NCI-H510A treated with DMSO at 0.1 percent for 48 hours (cell line): ENCODE data around the gene SPDYC.
A peak's percentile ranks its signal among the peaks of the same experiment; 100 is the strongest.

Experiments used
- DNase-seq: peaks from one replicate; lab custom pipeline; 2025; lab: John Stamatoyannopoulos, UW

SPDYC gene

DNA sequence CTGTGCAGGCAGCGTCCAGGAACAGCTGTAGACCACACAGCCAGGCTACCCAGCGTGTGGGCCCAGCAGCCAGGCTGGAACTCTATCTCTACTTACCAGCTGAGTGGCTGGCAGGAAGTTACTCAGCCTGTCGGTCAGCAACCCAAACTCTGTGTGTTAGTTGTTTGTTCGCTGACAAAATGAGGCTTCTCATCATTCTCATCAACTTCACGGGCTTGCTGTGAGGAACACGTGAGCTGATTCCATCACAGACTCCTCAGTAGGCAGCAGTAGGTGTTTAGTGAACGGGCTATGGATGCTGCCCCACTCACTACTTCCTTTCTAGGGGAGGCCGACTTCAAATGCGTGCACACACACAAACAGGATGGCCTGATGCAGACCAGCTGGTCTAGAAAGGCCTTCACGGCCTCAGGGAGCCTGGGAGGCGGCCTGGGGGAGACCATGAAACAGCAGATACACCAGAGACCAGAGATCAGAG lies 830 bp upstream of the SPDYC start:
- no peak for DNase-seq

DNA sequence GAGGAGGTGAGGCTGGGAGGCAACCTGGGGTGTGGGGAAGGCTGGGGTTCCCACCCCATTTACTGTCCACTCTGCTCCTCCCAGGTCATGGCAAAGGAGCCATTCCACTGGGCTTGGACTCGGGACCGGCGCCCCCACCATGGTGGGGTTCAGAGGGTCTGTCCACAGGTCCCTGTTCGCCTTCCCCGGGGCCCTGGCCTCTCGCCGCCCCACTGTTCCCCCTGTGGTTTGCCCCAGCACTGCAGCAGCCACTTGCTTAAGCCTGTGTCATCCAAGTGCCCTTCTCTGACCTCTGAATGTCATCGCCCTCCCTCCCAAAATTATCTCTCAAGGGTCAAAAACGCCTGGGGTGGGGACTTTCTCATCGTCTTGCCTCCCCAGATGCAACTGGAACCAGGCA lies 2.6 kb downstream of the SPDYC start:
- no peak for DNase-seq

DNA sequence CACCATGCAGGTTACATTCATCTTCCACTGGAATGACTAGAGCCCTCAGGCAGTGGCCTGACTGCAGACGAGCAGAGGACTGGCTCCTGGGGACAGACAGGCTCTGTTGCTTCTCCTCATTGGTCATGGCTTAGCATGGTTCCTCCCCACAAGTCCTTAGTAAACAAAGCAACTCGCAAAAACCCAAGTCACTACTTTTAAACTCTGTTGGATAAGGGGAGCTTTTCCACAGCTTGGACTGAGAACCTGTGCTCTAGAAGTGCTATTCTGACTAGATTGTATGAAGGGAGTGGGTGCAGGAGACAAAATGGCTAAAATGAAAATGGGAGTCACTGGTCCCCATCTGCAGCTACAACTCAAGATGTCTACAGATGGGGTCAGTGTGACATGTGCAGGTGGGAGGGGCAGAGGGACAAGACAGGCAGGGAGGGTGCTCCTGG lies 4.6 kb downstream of the SPDYC start:
- peak; percentile 9 for DNase-seq

DNA sequence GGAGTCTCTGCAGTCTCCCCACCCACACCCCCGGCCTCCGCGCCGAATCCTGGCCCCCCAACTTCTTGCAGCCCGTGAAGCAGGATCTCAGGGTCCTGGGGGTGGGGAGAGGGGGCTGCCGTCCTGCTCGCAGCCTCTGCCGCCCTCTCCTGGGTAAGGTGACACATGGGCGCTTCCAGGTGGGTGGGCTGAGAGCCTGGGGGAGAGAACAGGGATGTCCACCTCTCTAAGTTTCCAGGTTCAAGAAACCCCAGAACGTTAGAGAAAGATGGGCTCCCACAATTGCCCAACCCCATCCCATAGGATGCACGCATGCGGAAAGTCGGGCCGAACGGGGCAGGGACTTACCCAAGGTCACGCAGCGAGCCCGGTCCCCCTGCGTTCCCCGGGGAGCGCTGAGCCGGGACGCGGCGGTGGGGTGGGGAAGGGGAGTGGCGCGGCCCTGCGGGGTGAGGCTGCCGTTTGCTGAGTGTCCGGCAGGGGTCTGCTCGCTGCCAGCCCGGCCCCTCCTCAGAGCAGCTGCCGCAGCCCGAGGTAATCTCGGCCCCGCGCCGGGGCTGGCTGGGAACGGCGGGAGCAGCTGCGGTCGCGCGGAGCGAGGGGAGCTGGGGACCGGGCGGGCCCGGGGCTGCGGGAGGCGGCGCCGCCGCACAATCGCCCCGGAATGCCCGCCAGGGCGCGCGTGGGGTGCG lies 11.0 kb downstream of the SPDYC start:
- peak; percentile 48 for DNase-seq

DNA sequence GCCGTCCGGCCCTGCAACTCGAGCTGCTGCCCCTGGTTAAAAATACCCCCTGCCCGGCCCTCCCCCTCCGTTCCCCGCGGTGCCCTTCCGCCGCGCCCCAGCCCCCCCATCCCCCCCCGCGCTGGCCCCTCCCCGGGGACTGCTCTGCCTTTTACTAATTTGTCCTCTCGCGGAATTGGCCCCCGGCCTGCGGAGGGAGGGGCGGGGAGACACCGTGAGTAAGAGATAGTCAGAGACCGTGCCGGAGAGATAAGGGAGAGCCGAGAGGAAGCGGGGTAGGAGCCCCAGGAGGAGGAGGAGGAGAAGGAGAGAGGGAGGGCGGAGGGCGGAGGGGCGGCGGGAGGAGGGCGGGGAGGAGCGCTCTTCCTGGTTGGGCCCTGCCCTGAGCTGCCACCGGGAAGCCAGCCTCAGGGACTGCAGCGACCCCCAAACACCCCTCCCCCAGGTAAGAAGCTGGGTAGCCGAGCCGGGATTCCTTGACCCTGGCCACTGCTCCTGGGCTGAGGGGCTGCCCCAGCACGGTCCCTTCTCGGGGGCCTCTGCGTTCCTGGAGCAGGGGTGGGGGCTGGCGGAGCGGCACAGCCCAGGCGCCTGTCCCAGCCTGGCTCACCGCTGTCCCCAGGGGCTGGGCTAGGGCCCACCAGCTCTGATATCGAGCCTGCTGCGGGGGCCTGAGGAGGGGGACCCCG lies 11.7 kb downstream of the SPDYC start, which contains the start of gene CAPN1:
CAPN1 (plus strand) TSS at position 360 of the 689 bp plus-strand sequence. CDS start 774 bp downstream, outside the sequence.
- DNase-seq = peak; percentile 60

DNA sequence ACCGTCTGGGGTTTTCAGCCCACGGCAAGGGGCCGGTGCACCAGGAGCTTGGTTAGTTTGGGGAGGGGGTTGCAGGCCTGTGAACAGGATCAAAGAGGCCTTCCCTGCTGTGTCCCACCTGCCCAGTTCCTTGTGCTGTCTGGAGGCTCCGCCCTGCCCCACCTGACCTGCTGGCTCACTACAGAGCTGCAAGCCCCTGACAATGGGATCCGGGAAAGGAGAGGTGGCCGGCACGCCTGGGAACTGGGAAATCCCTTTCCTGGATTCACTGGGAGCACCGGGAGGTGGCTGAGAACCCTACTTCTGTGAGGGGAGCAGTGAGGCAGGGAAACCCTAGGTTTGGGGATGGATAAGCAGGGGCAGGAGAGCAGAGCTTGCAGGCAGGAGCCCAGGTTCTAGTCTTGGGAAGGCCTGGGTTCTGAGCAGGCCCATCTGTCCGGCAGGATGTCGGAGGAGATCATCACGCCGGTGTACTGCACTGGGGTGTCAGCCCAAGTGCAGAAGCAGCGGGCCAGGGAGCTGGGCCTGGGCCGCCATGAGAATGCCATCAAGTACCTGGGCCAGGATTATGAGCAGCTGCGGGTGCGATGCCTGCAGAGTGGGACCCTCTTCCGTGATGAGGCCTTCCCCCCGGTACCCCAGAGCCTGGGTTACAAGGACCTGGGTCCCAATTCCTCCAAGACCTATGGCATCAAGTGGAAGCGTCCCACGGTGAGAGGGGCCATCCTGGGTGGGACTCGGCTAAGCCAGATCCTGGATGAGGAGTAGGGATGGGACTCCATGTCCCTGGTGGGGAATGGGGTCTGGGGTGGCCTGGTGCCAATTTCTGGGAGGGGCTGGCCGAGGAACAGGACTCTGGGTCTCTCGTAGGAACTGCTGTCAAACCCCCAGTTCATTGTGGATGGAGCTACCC lies 12.5 kb downstream of the SPDYC start:
- peak; percentile 38 for DNase-seq

DNA sequence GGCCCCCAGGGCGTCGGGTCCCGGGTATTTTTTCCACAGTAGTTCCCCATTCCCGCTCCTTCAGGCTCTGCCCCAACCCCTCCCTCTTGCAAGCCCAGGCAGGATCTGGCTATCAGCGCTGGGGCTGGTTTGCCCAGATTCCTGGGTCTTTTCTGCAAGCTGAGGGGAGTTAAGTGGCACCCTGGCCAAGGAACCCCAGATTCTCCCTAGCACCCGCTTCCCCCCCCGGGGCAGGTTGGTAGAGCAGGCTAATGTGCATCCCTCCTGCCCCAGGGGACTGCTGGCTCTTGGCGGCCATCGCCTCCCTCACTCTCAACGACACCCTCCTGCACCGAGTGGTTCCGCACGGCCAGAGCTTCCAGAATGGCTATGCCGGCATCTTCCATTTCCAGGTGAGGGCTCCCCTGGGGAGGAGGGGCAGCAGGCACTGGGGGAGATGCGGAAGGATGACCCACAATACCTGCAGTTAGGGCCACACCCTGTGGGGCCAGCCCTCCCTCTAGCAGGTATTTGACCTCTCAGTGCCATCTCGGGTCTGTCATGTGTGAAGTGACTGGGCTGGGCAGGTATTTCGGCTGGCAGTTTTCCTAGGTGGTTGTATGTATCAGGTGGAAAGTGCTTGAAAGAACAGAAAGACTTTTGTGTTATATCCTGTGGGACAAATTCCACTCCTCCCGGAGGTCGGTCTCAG lies 13.3 kb downstream of the SPDYC start:
- peak; percentile 10 for DNase-seq

DNA sequence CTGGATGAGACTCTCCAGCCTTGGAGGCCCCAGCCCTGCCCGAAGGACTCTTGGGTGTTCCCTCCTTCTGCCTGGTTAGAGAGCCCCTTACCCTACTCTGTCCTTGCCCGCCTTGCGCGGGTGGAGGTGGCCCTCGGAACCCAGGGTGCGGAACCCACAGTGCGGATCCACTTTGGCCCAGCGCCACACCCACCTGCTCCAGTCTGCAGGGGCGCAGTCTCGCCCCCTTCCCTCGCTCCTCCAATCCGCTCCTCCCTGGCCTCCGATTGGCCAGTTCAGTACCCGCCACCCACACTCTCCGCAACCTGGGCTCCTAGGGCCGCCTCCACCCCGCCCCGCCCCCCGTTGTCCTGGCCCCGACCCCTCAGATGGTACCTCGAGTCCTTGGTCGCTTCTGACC lies 14.1 kb downstream of the SPDYC start:
- DNase-seq = no peak

DNA sequence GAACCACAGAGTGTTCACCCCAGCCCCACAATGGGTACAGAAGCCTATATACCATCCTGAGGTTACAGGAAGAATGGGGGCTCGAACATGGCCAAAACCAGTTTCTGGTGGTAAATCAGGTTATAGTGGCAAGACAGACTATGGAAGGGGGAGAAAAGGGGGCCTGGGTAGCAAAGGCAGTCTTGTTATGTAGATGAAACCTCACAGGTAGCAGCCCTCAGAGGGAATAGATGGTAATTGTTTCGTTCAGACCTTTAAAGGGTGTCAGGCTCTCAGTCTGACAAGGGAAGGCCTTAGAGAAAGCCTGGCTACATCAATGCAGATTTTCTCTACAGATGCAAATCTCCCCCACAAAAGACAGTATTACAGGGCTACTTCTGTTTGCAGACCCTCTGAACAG lies 15.1 kb downstream of the SPDYC start:
- no peak for DNase-seq

DNA sequence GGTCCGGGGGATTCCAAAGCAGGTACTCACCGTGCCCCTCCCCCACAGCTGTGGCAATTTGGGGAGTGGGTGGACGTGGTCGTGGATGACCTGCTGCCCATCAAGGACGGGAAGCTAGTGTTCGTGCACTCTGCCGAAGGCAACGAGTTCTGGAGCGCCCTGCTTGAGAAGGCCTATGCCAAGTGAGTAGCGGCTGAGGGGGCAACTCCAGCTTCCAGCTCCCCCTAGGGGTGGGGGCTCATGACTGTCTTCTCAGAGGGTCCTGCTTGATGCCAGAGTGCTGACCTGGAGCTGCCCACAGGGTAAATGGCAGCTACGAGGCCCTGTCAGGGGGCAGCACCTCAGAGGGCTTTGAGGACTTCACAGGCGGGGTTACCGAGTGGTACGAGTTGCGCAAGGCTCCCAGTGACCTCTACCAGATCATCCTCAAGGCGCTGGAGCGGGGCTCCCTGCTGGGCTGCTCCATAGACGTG lies 15.9 kb downstream of the SPDYC start:
- no peak for DNase-seq

DNA sequence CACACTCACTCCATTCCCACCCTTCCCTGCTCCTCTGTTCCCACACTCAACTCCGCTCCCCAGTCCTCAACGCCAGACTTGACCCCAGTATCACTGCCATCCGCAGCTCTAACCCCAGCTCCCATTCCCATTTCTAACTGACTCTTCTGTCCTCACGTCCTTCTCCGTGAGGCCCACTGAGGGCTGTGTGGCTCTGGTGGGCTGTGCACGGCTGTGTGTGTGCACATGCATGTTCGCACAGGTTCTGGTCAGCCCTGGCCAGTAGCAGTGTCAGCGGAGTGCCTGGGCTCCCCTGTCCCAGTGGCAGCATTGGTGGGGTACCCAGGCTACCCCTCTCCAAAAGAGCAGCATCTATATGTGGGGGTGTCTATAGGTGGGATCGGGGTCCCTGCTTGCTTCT lies 16.7 kb downstream of the SPDYC start:
- DNase-seq = no peak

DNA sequence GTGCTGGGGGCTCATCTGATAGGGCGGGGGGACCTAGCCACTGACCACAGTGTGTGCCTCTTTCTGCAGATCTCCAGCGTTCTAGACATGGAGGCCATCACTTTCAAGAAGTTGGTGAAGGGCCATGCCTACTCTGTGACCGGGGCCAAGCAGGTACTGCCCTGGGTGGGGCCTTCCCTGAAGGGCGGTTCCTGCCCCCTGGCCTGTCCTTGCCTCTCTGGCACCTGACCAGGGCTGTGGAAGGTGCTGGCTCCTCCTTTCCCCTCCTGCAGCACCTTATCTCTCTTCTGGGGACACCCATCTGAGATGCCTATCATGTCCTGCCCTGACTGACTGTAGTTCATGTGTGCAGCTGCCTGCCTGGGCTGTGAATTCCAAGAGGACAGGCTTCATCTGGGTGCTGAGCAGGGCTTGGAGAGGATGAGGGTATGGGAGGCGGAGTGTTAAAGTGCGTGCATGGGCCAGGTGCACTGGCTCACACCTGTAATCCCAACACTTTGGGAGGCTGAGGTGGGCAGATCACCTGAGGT lies 17.2 kb downstream of the SPDYC start:
- no peak for DNase-seq

DNA sequence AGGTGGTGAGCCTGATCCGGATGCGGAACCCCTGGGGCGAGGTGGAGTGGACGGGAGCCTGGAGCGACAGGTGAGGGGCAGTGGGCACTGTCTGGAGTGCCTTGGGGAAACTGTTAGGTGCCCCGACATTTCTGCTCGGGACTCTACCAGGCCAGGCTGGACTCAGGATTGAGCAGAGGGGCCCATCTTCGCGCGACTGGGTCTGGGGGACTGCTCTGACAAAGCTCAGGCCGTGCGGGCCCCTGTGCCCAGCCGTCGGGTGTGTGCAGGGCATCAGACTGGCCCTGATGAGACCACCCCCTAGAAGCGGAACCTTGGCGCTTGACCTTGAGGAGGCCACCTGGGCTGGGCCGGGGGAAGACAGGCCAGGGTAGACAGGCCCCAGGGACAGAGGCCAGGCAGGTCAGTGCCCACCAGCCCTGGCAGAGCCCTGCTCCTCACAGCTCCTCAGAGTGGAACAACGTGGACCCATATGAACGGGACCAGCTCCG lies 18.0 kb downstream of the SPDYC start:
- no peak for DNase-seq

DNA sequence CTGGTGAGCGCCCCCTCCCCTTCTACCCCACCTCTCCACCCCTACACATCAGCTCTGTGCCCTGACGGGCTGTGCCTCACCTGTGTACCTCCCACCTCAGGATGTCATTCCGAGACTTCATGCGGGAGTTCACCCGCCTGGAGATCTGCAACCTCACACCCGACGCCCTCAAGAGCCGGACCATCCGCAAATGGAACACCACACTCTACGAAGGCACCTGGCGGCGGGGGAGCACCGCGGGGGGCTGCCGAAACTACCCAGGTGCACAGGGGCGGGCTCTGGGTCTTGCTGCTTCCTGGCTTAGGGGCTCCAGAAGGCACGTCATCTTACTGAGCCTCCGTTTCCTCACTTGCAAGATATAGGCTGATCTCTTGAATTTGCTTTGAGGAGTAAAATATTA lies 18.5 kb downstream of the SPDYC start:
- DNase-seq = no peak

DNA sequence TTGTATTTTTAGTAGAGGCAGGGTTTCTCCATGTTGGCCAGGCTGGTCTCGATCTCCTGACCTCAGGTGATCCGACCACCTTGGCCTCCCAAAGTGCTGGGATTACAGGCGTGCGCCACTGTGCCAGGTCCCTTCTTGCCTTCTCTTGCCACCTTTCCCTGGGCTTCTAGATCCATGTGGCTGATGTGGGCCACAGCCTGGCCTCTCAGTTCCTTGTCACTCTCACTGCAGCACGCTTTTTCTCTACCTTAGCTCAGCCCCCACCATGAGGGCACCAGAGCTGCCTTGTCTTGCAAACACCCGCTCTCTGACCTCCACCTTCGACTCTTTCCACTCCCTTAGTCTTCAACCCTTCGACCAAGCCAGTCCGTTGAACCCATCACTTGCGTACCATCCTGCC lies 19.2 kb downstream of the SPDYC start:
- no peak for DNase-seq

DNA sequence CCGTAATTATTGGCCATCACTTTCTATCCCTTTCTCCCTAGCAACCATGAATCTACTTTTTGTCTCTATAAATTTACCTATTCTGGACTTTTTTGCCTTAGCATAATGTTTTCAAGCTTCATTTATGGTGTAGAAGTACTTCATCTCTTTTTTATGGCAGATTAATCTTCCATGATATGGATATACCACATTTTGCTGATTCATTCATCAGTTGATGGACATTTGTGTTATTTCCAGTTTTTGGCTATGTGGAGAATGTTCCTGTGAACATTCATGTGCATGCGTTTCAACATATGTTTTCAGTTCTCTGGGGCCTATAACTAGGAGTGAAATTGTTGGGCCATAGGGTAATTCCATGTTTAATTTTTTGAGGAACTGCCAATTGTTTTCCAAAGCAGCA lies 24.5 kb downstream of the SPDYC start:
- no peak for DNase-seq

DNA sequence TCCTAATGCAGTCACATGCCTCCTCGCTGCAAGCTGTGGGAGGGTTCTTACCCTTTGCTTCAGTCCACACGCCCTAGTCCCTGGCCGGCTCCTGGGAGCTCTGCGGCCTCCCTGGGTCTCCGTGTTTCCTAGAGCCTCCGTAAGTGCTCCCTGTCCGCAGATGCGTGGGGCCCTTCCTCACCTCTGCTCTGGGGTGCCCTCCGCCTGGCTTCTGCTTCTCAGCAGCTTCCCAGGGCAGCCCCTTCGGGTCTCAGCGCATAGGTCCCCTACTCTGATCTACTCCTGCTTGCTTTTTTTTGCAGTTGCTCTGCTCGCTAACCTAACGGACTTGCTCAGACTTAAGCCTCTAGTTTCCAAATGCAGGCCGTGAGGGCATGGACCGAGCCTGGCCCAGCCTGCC lies 34.1 kb downstream of the SPDYC start:
- DNase-seq = no peak

DNA sequence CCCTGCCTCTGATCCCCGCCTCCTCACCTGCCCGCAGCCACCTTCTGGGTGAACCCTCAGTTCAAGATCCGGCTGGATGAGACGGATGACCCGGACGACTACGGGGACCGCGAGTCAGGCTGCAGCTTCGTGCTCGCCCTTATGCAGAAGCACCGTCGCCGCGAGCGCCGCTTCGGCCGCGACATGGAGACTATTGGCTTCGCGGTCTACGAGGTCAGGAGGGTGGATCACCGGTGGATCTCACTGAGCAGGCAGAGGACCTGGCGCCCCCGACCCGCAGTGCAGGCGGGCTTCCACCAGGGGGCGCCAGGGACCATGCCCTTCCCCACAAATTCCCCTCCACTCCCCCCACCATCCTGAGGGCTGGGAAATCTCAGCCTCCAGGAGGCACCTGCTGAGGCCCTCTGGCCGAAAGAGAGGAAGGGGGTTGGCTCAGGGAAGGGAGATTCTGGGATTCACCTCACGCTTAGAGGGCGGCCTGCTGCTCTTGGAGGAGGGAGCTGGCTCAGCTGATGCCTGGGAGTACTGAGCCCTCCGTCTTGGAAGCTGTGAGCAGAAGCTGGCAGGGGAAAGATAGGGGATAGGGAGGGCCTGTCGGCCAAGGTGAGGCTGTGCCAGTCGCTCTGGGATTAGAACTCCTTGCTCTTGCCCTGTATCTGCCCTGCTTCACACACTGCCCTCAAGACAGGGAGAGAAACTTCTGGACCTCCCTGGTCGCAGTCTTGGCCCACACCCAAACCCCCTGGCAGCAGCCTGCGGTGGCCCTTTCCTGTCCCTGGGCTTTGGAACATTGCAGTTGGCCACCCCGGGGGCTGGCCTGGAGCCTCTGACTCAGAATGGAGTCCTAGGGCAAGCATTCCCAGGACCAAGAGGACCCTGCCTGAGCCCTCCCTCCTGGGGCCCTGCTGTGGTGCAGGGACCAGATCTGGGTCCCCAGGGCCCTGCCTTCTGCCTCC lies 34.9 kb downstream of the SPDYC start:
- DNase-seq = peak; percentile 16

DNA sequence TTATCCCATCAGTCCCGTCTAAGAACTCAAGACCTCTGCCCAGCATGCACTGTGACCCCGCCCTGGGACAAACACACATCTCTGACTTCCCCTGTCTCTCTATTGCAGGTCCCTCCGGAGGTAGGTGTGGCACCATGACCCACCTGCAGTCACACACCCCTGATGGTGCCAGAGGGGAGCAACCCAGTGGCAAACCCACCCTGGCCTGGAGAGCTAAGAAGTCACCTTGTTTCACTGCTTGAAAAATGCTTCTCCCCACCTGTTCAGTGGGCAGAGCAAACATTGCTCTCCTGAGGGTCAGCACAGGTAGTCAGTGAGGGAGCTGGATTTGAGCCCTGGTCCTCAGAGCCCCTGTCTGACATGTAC lies 35.6 kb downstream of the SPDYC start:
- no peak for DNase-seq

DNA sequence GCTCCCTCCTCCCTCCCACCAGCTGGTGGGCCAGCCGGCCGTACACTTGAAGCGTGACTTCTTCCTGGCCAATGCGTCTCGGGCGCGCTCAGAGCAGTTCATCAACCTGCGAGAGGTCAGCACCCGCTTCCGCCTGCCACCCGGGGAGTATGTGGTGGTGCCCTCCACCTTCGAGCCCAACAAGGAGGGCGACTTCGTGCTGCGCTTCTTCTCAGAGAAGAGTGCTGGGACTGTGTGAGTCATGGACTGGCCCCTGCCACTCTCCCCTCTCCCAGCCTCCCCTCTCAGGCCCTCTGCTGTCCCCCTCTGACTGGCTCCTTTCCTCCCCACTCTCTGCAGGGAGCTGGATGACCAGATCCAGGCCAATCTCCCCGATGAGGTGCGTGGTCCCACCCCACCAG lies 36.4 kb downstream of the SPDYC start:
- no peak for DNase-seq
